GM12878 (cell line): ENCODE results near the gene OVOL3. TPM values are rescaled to one million over a fixed set of nuclear protein-coding genes. Genes with fewer than 3 reads are reported as not detected.

ENCODE experiments used
- ATAC-seq: fragments of 200-7000 bp; cut with Tn5 transposase; 3 replicates; pipeline ENCODE4 v1.9.1; 2020; ENCODE audit warnings: mild to moderate bottlenecking, moderate library complexity
- BruUV-seq: library from RNA; stranded (reverse); fragments of 400-500 nt; replicated peaks from 2 replicates; lab custom pipeline; 2021; lab: Mats Ljungman, UMichigan
- CTCF ChIA-PET: fragments of 300-600 bp; sonication (Branson Sonifier 250); formaldehyde crosslinking; extraction: SDS; loops from one replicate; lab custom pipeline; 2021; ENCODE audit warnings: inconsistent platforms; lab: Yijun Ruan, JAX
- POLR2A ChIA-PET: fragments of 350-600 bp; formaldehyde crosslinking; extraction: SDS; loops from one replicate; lab custom pipeline; 2021; ENCODE audit warnings: inconsistent platforms; lab: Charles Lee
- RAD21 ChIA-PET: fragments of 300-600 bp; sonication (Branson Sonifier 250); formaldehyde crosslinking; loops from one replicate; lab custom pipeline; 2023; ENCODE audit warnings: antibody characterized with exemption; ENCODE audit not compliant: unreplicated experiment; lab: Charles Lee
- SMC1A ChIA-PET: fragments of 300-600 bp; sonication (Branson Sonifier 250); formaldehyde crosslinking; loops from one replicate; lab custom pipeline; 2023; ENCODE audit not compliant: unreplicated experiment, uncharacterized antibody; lab: Charles Lee
- DNase-seq: peaks from one replicate; pipeline ENCODE4 v3.0.0-alpha.2; 2011; ENCODE audit warnings: low read depth, low spot score
- FAIRE-seq: peaks from 3 replicates; lab custom pipeline; 2011; peaks lifted over from hg19 to GRCh38; lab: Jason Lieb, UNC
- H2AFZ ChIP-seq: 2 replicates; pipeline ENCODE4 v1.6.0; 2011; ENCODE audit warnings: low read depth, low read length, control low read depth; ENCODE audit not compliant: control insufficient read depth
- H3K27ac ChIP-seq: 2 replicates; pipeline ENCODE4 v1.5.1; 2011; ENCODE audit warnings: control low read depth; ENCODE audit not compliant: control insufficient read depth, insufficient read depth
- H3K27me3 ChIP-seq, 2 experiments: replicated peaks in 1 of 2; 2 replicates each; pipeline versions ENCODE4 v1.6.0 to v1.6.1; 2011; ENCODE audit warnings: low read length in 1 of 2; ENCODE audit not compliant: control insufficient read depth in 2 of 2, insufficient read depth in 2 of 2
- H3K36me3 ChIP-seq, 2 experiments: 2 replicates each; pipeline ENCODE4 v1.5.1; 2011; ENCODE audit warnings: low read length in 1 of 2; ENCODE audit not compliant: control insufficient read depth in 2 of 2, insufficient read depth in 2 of 2
- H3K4me1 ChIP-seq: 2 replicates; pipeline ENCODE4 v1.6.1; 2011; ENCODE audit warnings: mild to moderate bottlenecking, low read length, moderate library complexity, mixed read lengths; ENCODE audit not compliant: control insufficient read depth, insufficient read depth
- H3K4me2 ChIP-seq: 2 replicates; pipeline ENCODE4 v1.6.0; 2011; ENCODE audit warnings: control low read depth; ENCODE audit not compliant: control insufficient read depth, insufficient read depth
- H3K4me3 ChIP-seq: fragments of 200-600 bp; sonication (generic); 2 replicates; pipeline ENCODE4 v1.5.1; 2016
- H3K79me2 ChIP-seq: 2 replicates; pipeline ENCODE4 v1.6.0; 2011; ENCODE audit warnings: low read length; ENCODE audit not compliant: control insufficient read depth, insufficient read depth
- H3K9ac ChIP-seq: 2 replicates; pipeline ENCODE4 v1.8.0; 2011; ENCODE audit warnings: low read length, control low read depth, mixed read lengths; ENCODE audit not compliant: control insufficient read depth, insufficient read depth
- H3K9me3 ChIP-seq: replicated peaks from 3 replicates; pipeline ENCODE4 v1.5.1; 2011; ENCODE audit warnings: mild to moderate bottlenecking, low read length; ENCODE audit not compliant: control insufficient read depth, insufficient read depth
- H4K20me1 ChIP-seq: 2 replicates; pipeline ENCODE4 v1.6.0; 2011; ENCODE audit not compliant: control insufficient read depth, insufficient read depth
- ATF7 ChIP-seq: fragments of 450-650 bp; IDR thresholded peaks from 2 replicates; pipeline ENCODE4 v1.6.1; 2016; ENCODE audit warnings: low read depth, mild to moderate bottlenecking
- BMI1 ChIP-seq: fragments of 450-650 bp; IDR thresholded peaks from 2 replicates; pipeline ENCODE4 v1.6.1; 2016; ENCODE audit warnings: mild to moderate bottlenecking, moderate library complexity, borderline replicate concordance
- CBFB ChIP-seq: IDR thresholded peaks from 2 replicates; pipeline ENCODE4 v1.6.1; 2016; ENCODE audit warnings: antibody characterized with exemption, low read depth
- CBX3 ChIP-seq: fragments of 200-600 bp; sonication (generic); IDR thresholded peaks from 2 replicates; pipeline ENCODE4 v1.6.1; 2016; ENCODE audit warnings: low read depth, borderline replicate concordance
- CREM ChIP-seq: IDR thresholded peaks from 2 replicates; pipeline ENCODE4 v1.6.1; 2014; ENCODE audit warnings: antibody characterized with exemption, low read depth
- CTCF ChIP-seq, 3 experiments: IDR thresholded peaks in 2 of 3; conservative IDR thresholded peaks in 1 of 3; 2 replicates each; pipeline ENCODE4 v1.5.1; 2011; ENCODE audit warnings: low read depth in 3 of 3, low read length in 3 of 3, mild to moderate bottlenecking in 3 of 3, control low read depth in 2 of 3, moderate library complexity in 2 of 3, inconsistent platforms in 1 of 3, mixed read lengths in 1 of 3; ENCODE audit not compliant: control insufficient read depth in 2 of 3, insufficient read depth in 1 of 3; ENCODE audit errors: extremely low read depth in 1 of 3
- ETV6 ChIP-seq, 2 experiments: fragments of 450-650 bp in 1 of 2; IDR thresholded peaks in 1 of 2; conservative IDR thresholded peaks in 1 of 2; 2 replicates each; pipeline ENCODE4 v1.6.1; 2014; ENCODE audit warnings: antibody characterized with exemption in 1 of 2, borderline replicate concordance in 1 of 2, low read depth in 1 of 2, mild to moderate bottlenecking in 1 of 2, moderate library complexity in 1 of 2
- MEF2A ChIP-seq: IDR thresholded peaks from 2 replicates; pipeline ENCODE4 v1.6.1; 2011; ENCODE audit warnings: low read depth, mild to moderate bottlenecking, low read length, moderate library complexity; ENCODE audit not compliant: insufficient read depth
- NR2C2 ChIP-seq: IDR thresholded peaks from 2 replicates; pipeline ENCODE4 v1.6.1; 2011; ENCODE audit warnings: borderline replicate concordance, low read depth; ENCODE audit not compliant: control insufficient read depth, insufficient read length
- PAX5 ChIP-seq: IDR thresholded peaks from 2 replicates; pipeline ENCODE4 v1.6.1; 2011; ENCODE audit warnings: low read depth, low read length, borderline replicate concordance
- SMARCA5 ChIP-seq: fragments of 450-650 bp; IDR thresholded peaks from 2 replicates; pipeline ENCODE4 v1.6.1; 2017; ENCODE audit warnings: mild to moderate bottlenecking
- SP1 ChIP-seq: IDR thresholded peaks from one replicate; pipeline ENCODE4 v1.6.1; 2011; ENCODE audit warnings: low read depth, low read length
- STAT1 ChIP-seq: fragments of 450-650 bp; conservative IDR thresholded peaks from 2 replicates; pipeline ENCODE4 v1.6.1; 2014; ENCODE audit warnings: antibody characterized with exemption, mild to moderate bottlenecking
- SUZ12 ChIP-seq: fragments of 200-600 bp; sonication (generic); IDR thresholded peaks from one replicate; pipeline ENCODE4 v1.6.1; 2018; ENCODE audit warnings: antibody characterized with exemption, mild to moderate bottlenecking; ENCODE audit not compliant: unreplicated experiment
- TCF12 ChIP-seq: IDR thresholded peaks from 2 replicates; pipeline ENCODE4 v1.6.1; 2011; ENCODE audit warnings: low read depth, mild to moderate bottlenecking, low read length
- ZNF274 ChIP-seq: IDR thresholded peaks from one replicate; pipeline ENCODE4 v1.8.0; 2011; ENCODE audit not compliant: insufficient read length, insufficient read depth
- ZNF384 ChIP-seq: IDR thresholded peaks from 2 replicates; pipeline ENCODE4 v1.6.1; 2012; ENCODE audit warnings: low read depth, mild to moderate bottlenecking, low read length, improper control_type of control experiment, borderline replicate concordance
- WGBS: methylation state at CpG from one replicate; pipeline ENCODE4 v1.1.6; 2016; ENCODE audit warnings: low lambda C conversion rate; ENCODE audit not compliant: insufficient replicate concordance, insufficient coverage; ENCODE audit errors: missing lambda C conversion rate; 5-methylcytosine and 5-hydroxymethylcytosine counted together
- in situ Hi-C: fragments of 300-500 bp; cut with MboI; formaldehyde crosslinking; loops from 9 replicates; pipeline ENCODE4 v1.14.3; 2018; ENCODE audit warnings: mixed read lengths
- intact Hi-C: fragments of 100-400 bp; cut with micrococcal nuclease; formaldehyde crosslinking; loops from one replicate; pipeline ENCODE4 v1.14.2; 2022; ENCODE audit not compliant: unreplicated experiment
- polyA plus RNA-seq, 11 experiments: library from polyadenylated mRNA; depleted of rRNA in 4 of 11; unstranded in 6 of 11; stranded (reverse) in 5 of 11; fragments of >200 nt; fragmentation: Nextera tagmentation in 4 of 11; fragmentation: Illumina TruSeq in 1 of 11; extraction: Ambion mirVana in 4 of 11; extraction: Trizol in 1 of 11; gene quantifications; 1 replicate in 1 of 11; 2 replicates in 10 of 11; pipeline versions ENCODE4 v1.2.1 to v1.2.3, GENCODE V29; 2011 to 2016; ENCODE audit warnings: inconsistent platforms in 2 of 11, missing spikeins in 2 of 11, low read depth in 1 of 11
- total RNA-seq, 4 experiments: library from RNA; depleted of rRNA in 3 of 4; stranded (reverse); fragments of >200 nt in 3 of 4; fragmentation: Illumina TruSeq in 1 of 4; extraction: Trizol in 1 of 4; gene quantifications; 2 replicates each; pipeline versions ENCODE4 v1.2.1 to v1.2.3, GENCODE V29; 2013 to 2021

The OVOL3 gene
- total and polyA plus RNA-seq, 10 of the 15 experiments (the other 5 are each of a cell fraction or from before 2014, with no cell fraction given), result 0.43 TPM; not detected in 9

GRCh38 chr19:36144624-36145023 is 33.7 kb downstream of the OVOL3 start:
- SMC1A ChIA-PET, result interaction anchor here (1.3 kb wide), 1 partner anchor 8 kb away, joined by 3 read pairs; no protein-coding TSS in a partner anchor
- ATAC-seq (no peak), DNase-seq (no peak), FAIRE-seq (no peak)
- no peak overlapping the region for H3K9ac ChIP-seq
- no peak overlapping the region for H3K27ac ChIP-seq
- POLR2A ChIA-PET, result no interaction called here
- intact Hi-C loops (no loop called here), in situ Hi-C loops (no loop called here)
- no peaks in the 10 kb centered on the region for H3K9me3 ChIP-seq
- no peak overlapping the region for H3K4me2 ChIP-seq
- TF ChIP-seq ZNF384, result no peak
- TF ChIP-seq SP1, result no peak
- no peak for TF ChIP-seq BMI1
- TF ChIP-seq SMARCA5, result no peak
- TF ChIP-seq MEF2A, result no peak
- TF ChIP-seq CBX3, result no peak
- no peak for TF ChIP-seq ETV6 (conservative IDR thresholded peaks at IDR 0.05 in 1 of 2, IDR thresholded peaks at IDR 0.05 in 1 of 2; ENCODE audit: borderline replicate concordance in 1 of 2, low read depth in 1 of 2)
- no peak for TF ChIP-seq CREM
- TF ChIP-seq CTCF (IDR thresholded peaks at IDR 0.05 in 2 of 3, conservative IDR thresholded peaks at IDR 0.05 in 1 of 3; ENCODE audit: control insufficient read depth in 2 of 3, extremely low read depth in 1 of 3, insufficient read depth in 1 of 3, low read depth in 3 of 3, low read length in 3 of 3), result no peak
- TF ChIP-seq PAX5, result no peak
- TF ChIP-seq NR2C2, result no peak
- TF ChIP-seq ATF7, result no peak
- TF ChIP-seq ZNF274, result no peak
- TF ChIP-seq TCF12, result no peak
- no peak for TF ChIP-seq SUZ12
- no peak for TF ChIP-seq STAT1
- no peak for TF ChIP-seq CBFB
- RAD21 ChIA-PET, result no interaction called here
- CTCF ChIA-PET, result interaction anchor here (1.0 kb wide), 1 partner anchor 17 kb away, joined by 5 read pairs; no protein-coding TSS in a partner anchor
- no peak overlapping the region for H2AFZ ChIP-seq
- BruUV-seq, result no TSS peak
- H3K4me1 ChIP-seq, result peaks cover 6% of the 10 kb centered on the region; the same call in 1 of the 2 replicates
- H4K20me1 ChIP-seq, result peaks cover 6% of the 10 kb centered on the region
- H3K4me3 ChIP-seq, result no peak overlapping the region
- WGBS, result 98% methylated on average over 6 of the region's 6 CpGs
- H3K79me2 ChIP-seq, result peaks cover 16% of the 10 kb centered on the region
- H3K36me3 ChIP-seq, result peaks cover 11 to 17% of the 10 kb centered on the region in 2 experiments; a peak in 3 of 4 replicates
- H3K27me3 ChIP-seq, result no peaks in the 10 kb centered on the region
